HUES48 (cell line): ENCODE measurements around the gene OTUD3.
"Not testable (repeated sequence)": the region's sequence is repeated elsewhere in the genome, so short reads cannot be mapped to it uniquely, and the experiment has no call there.

Experiments used
- H3K27ac ChIP-seq: one replicate; pipeline ENCODE4 v1.7.0; 2013; ENCODE audit warnings: low read depth, low read length, inconsistent platforms
- H3K27me3 ChIP-seq: 2 replicates; pipeline ENCODE4 v1.6.1; 2013; ENCODE audit warnings: mild to moderate bottlenecking, low read length; ENCODE audit not compliant: control insufficient read depth, insufficient read depth
- H3K36me3 ChIP-seq: 2 replicates; pipeline ENCODE4 v1.6.1; 2013; ENCODE audit warnings: low read length; ENCODE audit not compliant: control insufficient read depth, insufficient read depth
- H3K4me1 ChIP-seq: 2 replicates; pipeline ENCODE4 v1.6.1; 2013; ENCODE audit warnings: mild to moderate bottlenecking, low read length; ENCODE audit not compliant: control insufficient read depth, insufficient read depth
- H3K4me3 ChIP-seq: 2 replicates; pipeline ENCODE4 v1.5.1; 2013; ENCODE audit warnings: mild to moderate bottlenecking, low read depth, low read length
- H3K9ac ChIP-seq: 2 replicates; pipeline ENCODE4 v1.6.1; 2013; ENCODE audit warnings: mild to moderate bottlenecking, low read depth, low read length, moderate library complexity
- H3K9me3 ChIP-seq: 2 replicates; pipeline ENCODE4 v1.6.1; 2013; ENCODE audit warnings: low read length; ENCODE audit not compliant: control insufficient read depth, insufficient read depth

Gene OTUD3

DNA sequence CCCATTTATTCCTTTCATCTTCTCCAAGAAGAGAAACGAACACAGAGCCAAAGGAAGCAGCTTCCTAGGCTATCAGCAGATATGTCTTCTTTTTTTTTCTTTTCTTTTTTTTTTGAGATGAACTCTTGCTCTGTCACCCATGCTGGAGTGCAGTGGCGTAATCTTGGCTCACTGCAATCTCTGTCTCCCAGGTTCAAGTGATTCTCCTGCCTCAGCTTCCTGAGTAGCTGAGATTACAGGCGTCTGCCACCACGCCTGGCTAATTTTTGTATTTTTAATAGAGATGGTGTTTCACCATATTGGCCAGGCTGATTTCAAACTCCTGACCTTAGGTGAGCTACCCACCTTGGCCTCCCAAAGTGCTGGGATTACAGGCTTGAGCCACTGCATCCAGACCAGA, 13.6 kb upstream of the OTUD3 start:
- H3K4me3 ChIP-seq, H3K36me3 ChIP-seq, H3K9ac ChIP-seq, H3K9me3 ChIP-seq, H3K4me1 ChIP-seq, H3K27me3 ChIP-seq, H3K27ac ChIP-seq: not testable (repeated sequence)

DNA sequence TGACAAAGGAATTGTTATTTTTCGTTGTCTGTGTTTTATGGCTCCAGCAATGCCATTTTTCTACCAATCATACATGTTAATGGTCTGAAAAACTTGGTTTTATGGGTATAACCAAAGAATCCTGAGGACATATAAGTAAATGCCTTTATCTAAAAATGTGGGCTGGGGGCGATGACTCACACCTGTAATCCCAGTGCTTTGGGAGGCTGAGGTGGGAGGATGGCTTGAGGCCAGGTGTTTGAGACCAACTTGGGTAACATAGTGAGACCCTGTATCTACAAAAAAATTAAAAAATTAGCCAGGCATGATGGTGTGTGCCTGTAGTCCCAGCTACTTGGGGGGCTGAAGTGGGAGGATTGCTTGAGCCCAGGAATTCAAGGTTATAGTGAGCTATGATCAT, 12.7 kb upstream of the OTUD3 start:
- H3K9ac ChIP-seq, H3K27ac ChIP-seq, H3K4me1 ChIP-seq, H3K9me3 ChIP-seq, H3K36me3 ChIP-seq, H3K27me3 ChIP-seq, H3K4me3 ChIP-seq: not testable (repeated sequence)

DNA sequence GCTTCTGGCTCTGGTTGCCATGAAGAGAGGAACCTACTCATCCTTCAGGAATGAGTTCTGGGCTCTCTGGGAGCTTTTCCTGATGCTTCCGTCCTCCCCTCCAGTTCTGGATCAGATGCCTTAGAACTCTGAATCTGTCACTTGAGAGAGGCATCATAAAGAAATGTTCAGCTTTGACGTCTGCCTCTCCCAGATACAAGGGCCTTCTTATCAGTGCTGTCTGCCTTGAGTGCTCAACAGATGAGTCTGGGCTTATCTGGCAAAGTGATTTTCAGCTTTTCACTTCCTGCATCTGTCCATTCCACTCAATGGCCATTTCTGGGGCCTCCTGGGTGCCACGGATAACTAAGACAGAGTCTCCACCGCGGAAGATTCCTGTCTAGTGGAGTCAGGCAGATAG, 12.3 kb upstream of the OTUD3 start:
- Histone ChIP-seq H3K27ac (no peak overlapping the region), H3K27me3 (no peaks in the 10 kb centered on the region), H3K9ac (no peak overlapping the region), H3K36me3 (no peaks in the 10 kb centered on the region), H3K9me3 (no peaks in the 10 kb centered on the region), H3K4me3 (no peak overlapping the region), H3K4me1 (no peaks in the 10 kb centered on the region)

DNA sequence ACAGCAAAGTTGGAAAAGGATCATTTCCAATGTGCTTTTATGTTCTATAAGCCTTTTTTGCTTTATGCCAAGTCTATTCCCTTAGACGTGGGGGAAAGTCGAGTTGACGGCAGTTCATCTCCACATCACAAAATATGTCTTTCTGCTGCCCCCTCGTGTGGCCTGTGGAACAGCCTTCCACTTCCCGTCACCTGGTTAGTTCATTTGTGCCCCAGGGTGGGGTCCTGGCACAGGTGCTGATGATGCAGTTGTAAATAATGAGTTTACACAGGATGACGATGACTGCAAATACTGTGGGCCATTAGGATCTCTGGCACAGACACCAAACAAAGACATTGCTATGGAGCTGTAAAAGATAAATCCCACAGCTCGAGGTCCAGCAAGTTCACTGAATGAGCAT, 10.0 kb upstream of the OTUD3 start:
- Histone ChIP-seq H3K36me3 (no peaks in the 10 kb centered on the region), H3K27ac (no peak overlapping the region), H3K9ac (no peak overlapping the region)

DNA sequence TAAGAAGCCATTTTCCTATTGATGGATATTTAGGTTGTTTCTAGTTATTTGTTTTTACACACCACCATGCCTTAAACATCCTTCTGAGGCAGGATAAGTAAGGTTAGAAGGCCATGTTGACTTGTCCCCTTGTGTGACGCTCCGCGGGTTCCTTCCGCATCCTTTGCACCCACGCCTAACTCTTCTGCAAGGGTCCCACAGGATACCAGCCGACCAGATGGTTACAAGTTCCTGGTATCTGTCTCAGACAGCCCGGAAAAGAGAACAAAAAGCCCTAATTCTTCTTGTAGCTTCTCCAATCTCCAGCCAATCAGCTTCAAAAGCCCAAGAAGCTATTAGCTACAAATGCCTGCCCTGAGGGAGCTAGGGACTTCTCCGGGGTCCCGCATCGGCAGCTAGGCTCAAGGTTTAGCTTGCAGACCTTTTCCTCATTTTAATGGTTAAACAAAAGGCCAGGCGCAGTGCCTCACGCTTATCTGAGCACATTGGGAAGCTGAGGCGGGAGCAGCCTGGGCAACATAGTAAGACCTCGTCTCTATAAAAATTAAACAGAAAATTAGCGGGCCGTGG, 4.9 kb upstream of the OTUD3 start:
- Histone ChIP-seq H3K9ac (no peak overlapping the region), H3K36me3 (no peaks in the 10 kb centered on the region), H3K4me1 (no peaks in the 10 kb centered on the region), H3K4me3 (no peak overlapping the region), H3K27ac (no peak overlapping the region), H3K27me3 (no peaks in the 10 kb centered on the region), H3K9me3 (no peaks in the 10 kb centered on the region)

More for the DNA sequence above, 10.0 kb upstream of the OTUD3 start:
- Histone ChIP-seq H3K4me3 (no peak overlapping the region), H3K9me3 (no peaks in the 10 kb centered on the region), H3K4me1 (no peaks in the 10 kb centered on the region), H3K27me3 (no peaks in the 10 kb centered on the region)

DNA sequence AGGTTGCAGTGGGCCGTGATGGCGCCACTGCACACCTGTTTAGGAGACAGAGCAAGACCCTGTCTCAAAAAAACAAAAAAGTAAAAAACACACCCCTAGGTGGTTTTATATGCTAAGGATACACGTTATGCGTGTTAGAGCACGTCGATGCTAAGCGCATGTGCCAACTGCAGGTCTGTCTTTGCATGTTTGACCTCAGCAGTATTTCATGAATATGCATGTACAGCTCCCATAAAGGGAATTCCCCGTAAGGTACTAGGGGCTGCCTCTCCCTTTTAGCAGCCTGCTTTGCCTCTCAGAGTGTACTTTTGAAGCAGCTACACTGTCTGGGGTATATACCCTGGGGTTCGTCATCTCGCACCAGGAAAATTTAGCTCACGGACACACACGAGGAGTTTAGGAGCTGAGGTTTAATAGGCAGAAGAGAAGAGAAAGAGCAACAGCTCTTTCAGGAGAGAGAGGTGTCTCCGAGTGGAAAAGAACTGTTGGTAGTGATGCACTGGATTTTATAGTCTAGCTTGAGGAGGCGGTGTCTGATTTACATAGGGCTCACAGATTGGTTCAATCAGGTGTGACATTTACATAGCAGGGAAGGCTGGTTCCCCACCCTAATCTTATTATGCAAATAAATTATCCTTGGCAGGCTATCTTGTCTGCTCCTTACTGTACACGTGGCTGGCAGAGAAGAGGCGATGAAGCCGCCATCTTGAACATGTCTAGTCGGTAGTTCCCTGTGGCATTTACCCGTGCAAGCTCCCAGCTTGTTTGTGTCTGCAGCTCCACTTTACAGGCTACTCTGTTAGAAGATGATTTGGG, 4.2 kb upstream of the OTUD3 start:
- no peaks in the 10 kb centered on the region for H3K36me3 ChIP-seq
- H3K27ac ChIP-seq: no peak overlapping the region
- no peak overlapping the region for H3K9ac ChIP-seq
- H3K9me3 ChIP-seq: no peaks in the 10 kb centered on the region
- H3K27me3 ChIP-seq: no peaks in the 10 kb centered on the region
- H3K4me3 ChIP-seq: no peak overlapping the region
- peaks cover under 1% of the 10 kb centered on the region; the same call in 1 of the 2 replicates for H3K4me1 ChIP-seq

DNA sequence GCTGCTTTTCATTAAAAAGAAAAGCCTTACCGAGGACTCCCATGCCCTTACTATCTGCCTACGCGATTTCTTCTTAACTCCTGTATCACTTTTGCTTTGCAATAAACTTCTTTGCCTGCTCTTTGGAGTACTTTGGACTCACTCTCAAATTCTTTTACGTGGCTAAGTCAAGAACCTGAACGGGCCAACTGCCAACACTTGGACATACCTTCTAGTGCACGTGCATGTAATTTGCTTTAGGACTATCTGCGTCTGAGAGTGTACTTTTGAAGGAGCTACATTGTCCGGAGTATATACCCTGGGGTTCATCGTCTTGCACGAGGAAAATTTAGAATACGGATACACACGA, 3.6 kb upstream of the OTUD3 start:
- Histone ChIP-seq H3K4me3 (no peak overlapping the region), H3K27me3 (no peaks in the 10 kb centered on the region), H3K36me3 (no peaks in the 10 kb centered on the region), H3K9me3 (no peaks in the 10 kb centered on the region), H3K4me1 (peaks cover 4% of the 10 kb centered on the region; the same call in 1 of the 2 replicates), H3K9ac (no peak overlapping the region), H3K27ac (no peak overlapping the region)

DNA sequence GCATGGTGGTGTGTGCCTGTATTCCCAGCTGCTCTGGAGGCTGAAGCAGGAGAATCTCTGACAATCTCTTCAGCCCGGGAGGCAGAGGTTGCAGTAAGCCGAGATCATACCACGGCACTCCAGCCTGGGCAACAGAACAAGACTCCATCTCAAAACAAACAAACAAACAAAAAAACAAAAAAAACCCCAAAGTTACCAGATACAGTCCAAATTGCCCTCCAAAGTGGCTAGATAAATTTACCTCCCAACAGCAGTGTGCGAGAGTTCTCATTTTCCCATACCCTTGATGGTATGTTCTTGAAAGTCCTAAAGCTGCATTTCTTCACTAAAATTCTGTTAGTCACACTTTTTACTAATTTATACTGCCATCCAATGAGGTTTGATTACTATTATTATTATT, 3.0 kb upstream of the OTUD3 start:
- H3K4me1 ChIP-seq: peaks cover 4% of the 10 kb centered on the region; the same call in 1 of the 2 replicates

DNA sequence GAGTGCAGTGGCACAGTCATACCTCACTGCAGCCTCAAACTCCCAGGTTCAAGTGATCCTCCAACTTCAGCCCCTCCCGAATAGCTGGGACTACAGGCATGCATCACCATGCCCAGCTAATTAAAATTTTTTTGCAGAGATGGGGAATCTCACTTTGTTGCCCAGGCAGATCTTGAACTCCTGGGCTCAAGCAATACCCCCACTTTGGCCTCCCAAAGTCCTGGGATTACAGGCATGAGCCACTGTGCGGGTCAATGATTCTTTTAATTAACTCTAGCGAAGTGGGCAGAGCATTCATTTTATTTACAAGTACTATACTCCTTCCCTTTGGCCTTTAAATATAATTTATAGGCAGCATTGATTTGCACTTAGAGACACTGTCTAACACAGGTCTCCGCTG, 2.5 kb upstream of the OTUD3 start:
- H3K4me1 ChIP-seq: peaks cover 4% of the 10 kb centered on the region; the same call in 1 of the 2 replicates
- no peaks in the 10 kb centered on the region for H3K36me3 ChIP-seq
- no peak overlapping the region for H3K9ac ChIP-seq
- H3K9me3 ChIP-seq: no peaks in the 10 kb centered on the region
- no peak overlapping the region for H3K4me3 ChIP-seq
- no peak overlapping the region for H3K27ac ChIP-seq
- no peaks in the 10 kb centered on the region for H3K27me3 ChIP-seq

More for the DNA sequence above, 3.0 kb upstream of the OTUD3 start:
- no peaks in the 10 kb centered on the region for H3K36me3 ChIP-seq
- H3K4me3 ChIP-seq: no peak overlapping the region
- H3K27ac ChIP-seq: no peak overlapping the region
- H3K27me3 ChIP-seq: no peaks in the 10 kb centered on the region
- H3K9ac ChIP-seq: no peak overlapping the region
- no peaks in the 10 kb centered on the region for H3K9me3 ChIP-seq

DNA sequence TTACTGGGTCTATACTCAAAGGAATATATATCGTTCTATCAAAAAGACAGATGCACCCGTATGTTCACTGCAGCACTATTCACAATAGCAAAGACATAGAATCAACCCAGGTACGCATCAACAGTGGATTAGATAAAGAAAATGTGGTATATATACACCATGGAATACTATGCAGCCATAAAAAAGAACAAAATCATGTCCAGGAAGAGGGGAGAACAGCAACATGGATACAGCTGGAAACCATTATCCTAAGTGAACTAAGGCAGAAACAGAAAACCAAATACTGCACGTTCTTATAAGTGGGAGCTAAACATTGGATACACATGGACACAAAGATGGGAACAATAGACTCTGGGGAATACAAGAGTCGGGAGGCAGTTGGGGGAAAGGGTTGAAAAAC, 1.4 kb upstream of the OTUD3 start:
- not testable (repeated sequence) for H3K27ac ChIP-seq, H3K4me1 ChIP-seq, H3K36me3 ChIP-seq, H3K4me3 ChIP-seq, H3K27me3 ChIP-seq, H3K9ac ChIP-seq, H3K9me3 ChIP-seq

DNA sequence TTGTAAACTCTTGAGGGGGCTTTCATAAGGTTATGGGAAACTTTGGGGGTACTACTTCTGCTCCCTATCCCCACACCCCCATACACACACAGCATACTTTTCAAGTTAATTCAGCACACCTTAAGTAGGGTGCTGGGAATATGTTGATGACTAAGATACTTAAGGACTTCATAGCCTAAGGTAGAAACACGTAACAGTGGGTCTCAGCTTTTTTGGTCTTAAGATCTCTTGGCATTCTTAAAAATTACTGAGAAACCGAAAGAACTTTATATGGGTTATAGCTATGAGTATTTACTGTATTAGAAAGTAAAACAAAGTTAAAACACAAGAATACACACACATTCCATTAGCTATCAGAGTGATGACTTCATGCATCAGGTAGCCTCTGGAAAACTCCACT, 2.1 kb downstream of the OTUD3 start:
- H3K9ac ChIP-seq: no peak overlapping the region
- peaks cover 4% of the 10 kb centered on the region; the same call in 1 of the 2 replicates for H3K4me1 ChIP-seq
- H3K9me3 ChIP-seq: no peaks in the 10 kb centered on the region
- H3K27me3 ChIP-seq: no peaks in the 10 kb centered on the region
- no peak overlapping the region for H3K27ac ChIP-seq
- H3K36me3 ChIP-seq: no peaks in the 10 kb centered on the region
- H3K4me3 ChIP-seq: no peak overlapping the region
